WI38 (cell line): ENCODE data around the gene SERP2.

Source experiments
- H3K4me3 ChIP-seq: 2 replicates; pipeline ENCODE4 v1.5.1; 2011; ENCODE audit warnings: low read depth, mild to moderate bottlenecking, control low read depth, low read length
- CTCF ChIP-seq: IDR thresholded peaks from 2 replicates; pipeline ENCODE4 v1.5.1; 2012; ENCODE audit warnings: low read depth, mild to moderate bottlenecking, control low read depth, low read length

Gene SERP2

DNA sequence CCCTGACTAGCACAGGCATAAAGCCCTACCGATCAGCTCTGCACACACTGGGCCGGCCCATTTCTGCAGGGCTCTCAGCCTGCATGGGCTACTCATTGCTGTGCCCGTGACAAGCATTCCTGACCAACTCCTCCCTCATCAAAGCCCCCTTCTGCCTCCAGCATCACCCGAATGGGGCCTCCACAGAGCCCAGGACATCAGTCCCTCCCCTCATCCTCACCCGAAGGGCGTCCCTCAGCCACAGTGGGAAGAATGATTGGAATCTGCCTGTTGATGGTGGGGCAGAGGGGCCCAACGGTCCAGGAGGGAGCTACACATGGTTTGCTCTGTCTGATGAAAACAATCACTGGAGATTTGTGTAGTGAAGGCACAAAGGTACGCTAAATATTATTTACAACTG is 43.8 kb downstream of the SERP2 start:
- H3K4me3 ChIP-seq = no peak overlapping the region
- no peak for TF ChIP-seq CTCF

DNA sequence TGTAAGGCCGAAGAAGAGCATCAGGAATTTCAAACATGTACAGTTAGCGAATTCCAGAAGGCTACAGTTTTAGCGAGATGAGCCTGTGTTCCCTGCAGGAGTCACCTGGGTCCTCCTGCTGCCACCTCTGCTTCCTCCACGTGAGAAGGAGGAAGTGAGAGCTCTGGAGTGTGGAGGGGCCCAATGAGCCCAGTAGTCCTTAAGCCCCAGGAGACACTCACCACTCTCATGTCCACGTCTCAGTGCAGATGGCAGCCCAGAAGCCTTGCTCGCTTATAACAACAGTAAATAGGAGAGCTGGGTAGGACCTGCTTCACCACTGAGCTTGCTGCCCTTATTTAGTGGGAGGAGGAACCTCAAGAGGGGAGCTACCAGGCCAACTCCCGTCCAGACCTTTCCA is 44.3 kb downstream of the SERP2 start:
- no peak for TF ChIP-seq CTCF
- no peak overlapping the region for H3K4me3 ChIP-seq

GRCh38 chr13:44420376-44421220 is 47.0 kb downstream of the SERP2 start:
- TF ChIP-seq CTCF = no peak
- H3K4me3 ChIP-seq = no peak overlapping the region

GRCh38 chr13:44421853-44422525 is 48.4 kb downstream of the SERP2 start:
- TF ChIP-seq CTCF = no peak
- H3K4me3 ChIP-seq = no peak overlapping the region

- no peak overlapping the region for H3K4me3 ChIP-seq
- TF ChIP-seq CTCF = no peak
Measured at GRCh38 chr13:44422755-44423643, 49.4 kb downstream of the SERP2 start.

GRCh38 chr13:44423824-44424223 is 50.2 kb downstream of the SERP2 start:
- no peak for TF ChIP-seq CTCF
- H3K4me3 ChIP-seq = no peak overlapping the region
